Astrocyte of the hippocampus (primary cell): ENCODE results near the gene GMCL2.
"Not testable (repeated sequence)": the region's sequence is repeated elsewhere in the genome, so short reads cannot be mapped to it uniquely, and the experiment has no call there.

ENCODE experiments used
- DNase-seq: peaks from one replicate; pipeline ENCODE4 v3.0.0; 2011; ENCODE audit warnings: low read depth, low spot score

Gene GMCL2, protein sequence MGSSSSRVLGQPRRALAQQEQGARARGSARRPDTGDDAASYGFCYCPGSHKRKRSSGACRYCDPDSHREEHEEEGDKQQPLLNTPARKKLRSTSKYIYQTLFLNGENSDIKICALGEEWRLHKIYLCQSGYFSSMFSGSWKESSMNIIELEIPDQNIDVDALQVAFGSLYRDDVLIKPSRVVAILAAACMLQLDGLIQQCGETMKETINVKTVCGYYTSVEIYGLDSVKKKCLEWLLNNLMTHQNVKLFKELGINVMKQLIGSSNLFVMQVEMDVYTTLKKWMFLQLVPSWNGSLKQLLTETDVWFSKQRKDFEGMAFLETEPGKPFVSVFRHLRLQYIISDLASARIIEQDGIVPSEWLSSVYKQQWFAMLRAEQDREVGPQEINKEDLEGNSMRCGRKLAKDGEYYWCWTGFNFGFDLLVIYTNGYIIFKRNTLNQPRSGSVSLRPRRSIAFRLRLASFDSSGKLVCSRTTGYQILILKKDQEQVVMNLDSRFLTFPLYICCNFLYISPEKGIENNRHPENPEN

DNA sequence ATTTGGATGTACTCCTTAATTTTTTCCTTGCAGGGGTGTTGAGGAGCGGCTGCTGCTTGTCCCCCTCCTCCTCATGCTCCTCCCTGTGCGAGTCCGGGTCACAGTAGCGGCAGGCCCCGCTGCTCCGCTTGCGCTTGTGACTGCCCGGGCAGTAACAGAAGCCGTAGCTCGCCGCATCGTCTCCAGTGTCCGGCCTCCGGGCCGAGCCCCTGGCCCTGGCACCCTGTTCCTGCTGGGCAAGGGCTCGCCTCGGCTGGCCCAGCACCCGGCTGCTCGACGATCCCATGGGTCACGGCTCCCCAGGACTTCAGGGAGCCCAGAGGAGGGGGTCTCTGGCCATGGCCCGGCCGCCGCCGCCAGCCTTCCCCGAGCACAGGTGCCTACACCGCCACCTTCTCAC, at the start of gene GMCL2:
Gene GMCL2 (minus strand): TSS at position 358 of the 400 bp plus-strand sequence. CDS start 72 bp downstream, at position 286.
- no peak for DNase-seq

DNA sequence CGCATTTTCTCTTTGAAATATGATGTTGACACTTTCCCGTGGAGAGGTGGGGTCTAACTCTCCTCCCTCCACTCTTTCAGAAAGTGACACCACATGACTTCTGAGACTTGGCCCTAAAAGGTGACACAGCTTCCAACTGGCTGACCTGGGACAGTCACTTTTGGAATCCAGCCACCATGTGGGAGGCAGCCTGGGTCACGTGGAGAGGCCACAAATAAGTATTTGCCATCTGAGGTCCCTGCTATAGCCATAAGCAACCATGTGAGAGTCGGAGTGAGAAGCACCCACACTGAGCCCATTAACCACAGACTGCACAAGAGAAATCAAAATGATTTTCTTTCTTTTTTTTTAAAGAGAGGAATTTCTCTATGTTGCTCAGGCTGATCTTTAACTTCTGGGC, 49.5 kb upstream of the GMCL2 start:
- no peak for DNase-seq

- DNase-seq, result no peak
These were observed 49.0 kb upstream of the GMCL2 start for GRCh38 chr5:178236126-178236525.

- no peak for DNase-seq
These were observed 48.4 kb upstream of the GMCL2 start for GRCh38 chr5:178235588-178235974.

DNA sequence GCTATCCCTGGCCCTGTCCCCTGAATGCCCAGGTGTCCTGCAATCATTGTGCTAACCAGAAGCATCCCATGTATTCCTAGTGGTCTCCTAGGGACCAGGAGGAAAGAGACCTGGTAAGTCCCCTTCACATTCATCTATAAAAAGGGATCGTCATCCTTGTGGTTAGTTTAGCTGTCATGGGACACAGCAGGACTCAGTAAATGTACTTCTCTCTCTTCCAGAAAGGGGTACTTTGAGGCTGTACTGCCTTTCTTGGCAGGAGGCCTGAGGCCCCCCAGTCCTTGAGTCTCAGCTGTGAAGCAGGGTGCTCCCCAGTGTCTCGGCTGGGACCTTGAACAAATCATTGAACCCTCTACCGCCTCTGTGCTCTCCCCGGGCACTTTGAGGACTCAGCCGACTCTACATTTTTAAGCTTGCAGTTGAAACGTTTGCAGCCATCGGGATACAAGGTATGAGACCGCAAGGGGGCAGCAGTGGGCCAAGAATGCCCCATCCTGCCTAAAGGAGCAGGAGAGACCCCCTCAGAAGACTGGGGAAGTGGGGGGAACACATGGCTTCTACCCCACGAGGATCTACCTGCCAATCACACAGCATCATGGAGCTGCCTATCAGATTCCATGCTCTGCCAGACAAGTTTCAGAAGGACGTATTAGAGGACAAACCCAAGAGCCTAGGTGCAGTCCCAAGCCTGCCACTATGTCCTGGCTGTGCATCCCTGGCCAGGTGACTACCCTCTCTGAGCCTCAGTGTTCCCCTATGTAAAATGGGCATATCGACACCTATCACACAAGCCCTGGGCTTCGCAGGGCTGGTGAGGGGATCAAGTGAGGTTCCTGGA, 47.8 kb upstream of the GMCL2 start:
- DNase-seq, result peak; percentile 75

DNA sequence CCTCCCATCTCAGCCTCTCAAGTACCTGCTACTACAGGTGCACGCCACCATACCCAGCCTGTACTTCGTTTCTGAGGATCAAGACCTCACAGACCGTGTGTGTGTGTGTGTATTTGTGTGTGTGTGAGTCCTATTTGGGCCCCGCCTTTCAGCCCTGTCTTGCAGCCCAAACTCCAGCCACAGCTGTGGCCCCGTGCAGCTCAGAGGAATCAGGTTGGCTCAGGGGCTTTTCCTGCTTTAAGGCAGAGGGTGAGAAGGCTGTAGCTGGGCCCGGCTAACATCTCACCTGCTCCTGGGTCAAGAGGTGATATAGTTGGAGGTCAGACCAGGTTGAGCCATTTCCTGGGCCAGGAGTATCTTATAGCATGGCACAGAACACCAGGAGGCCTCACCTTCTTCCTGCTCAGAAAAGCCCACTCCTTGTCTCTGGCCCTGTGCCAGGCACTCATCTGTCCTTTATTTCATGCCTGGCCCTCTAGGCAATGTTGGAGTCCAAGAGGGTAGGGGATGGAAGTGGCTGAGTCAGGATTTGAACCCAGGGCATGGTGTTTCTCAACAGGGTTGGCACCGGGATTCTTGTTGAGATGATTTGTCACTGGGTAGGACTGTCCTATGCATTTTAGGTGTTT, 47.1 kb upstream of the GMCL2 start:
- DNase-seq, result no peak

- DNase-seq, result no peak
These were observed 45.8 kb upstream of the GMCL2 start for GRCh38 chr5:178232920-178233429.

GRCh38 chr5:178232124-178232919, 45.2 kb upstream of the GMCL2 start, which contains the start of gene PHYKPL:
Gene PHYKPL, minus strand, starts transcription at chr5:178232802. Its CDS starts 252 bp downstream, at chr5:178232550.
- DNase-seq, result peak; percentile 85

- peak; percentile 20 for DNase-seq
These were observed 44.5 kb upstream of the GMCL2 start for GRCh38 chr5:178231539-178232123.

GRCh38 chr5:178230879-178231538, 43.8 kb upstream of the GMCL2 start:
- DNase-seq, result peak; percentile 42

GRCh38 chr5:178229861-178230260, 42.7 kb upstream of the GMCL2 start:
- no peak for DNase-seq

DNA sequence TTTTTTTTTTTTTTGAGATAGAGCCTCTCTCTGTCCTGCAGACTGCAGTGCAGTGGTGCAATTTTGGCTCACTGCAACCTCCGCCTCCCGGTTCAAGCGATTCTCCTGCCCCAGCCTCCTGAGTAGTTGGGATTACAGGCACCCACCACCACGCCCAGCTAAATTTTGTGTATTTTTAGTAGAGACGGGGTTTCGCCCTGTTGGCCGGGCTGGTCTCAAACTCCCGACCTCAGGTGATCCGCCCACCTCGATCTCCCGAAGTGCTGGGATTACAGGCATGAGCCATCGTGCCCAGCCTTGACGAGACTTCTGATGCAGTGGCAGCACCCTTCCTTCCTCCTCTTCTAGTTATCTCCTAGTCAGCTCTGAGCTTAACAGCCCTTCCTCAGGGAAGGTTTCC, 41.9 kb upstream of the GMCL2 start:
- not testable (repeated sequence) for DNase-seq

DNA sequence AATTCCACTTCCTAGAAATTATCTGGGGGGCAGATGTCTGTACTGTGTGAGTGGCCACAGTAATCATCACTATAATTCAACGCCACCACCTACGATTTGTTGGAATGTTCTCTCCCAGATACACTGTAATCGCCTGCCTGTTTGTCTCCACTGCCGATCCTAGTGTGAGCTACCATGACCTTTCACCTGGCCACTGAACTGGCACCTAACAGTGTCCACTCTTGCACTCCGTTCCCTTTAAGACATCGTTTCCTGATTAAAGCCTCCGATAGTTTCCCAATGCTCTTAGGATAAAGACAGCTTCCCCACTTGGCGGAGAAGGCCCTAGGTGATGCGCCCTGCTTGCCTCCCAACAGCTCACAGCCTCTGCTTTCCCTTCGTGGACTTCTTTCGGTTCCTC, 41.4 kb upstream of the GMCL2 start:
- no peak for DNase-seq

DNA sequence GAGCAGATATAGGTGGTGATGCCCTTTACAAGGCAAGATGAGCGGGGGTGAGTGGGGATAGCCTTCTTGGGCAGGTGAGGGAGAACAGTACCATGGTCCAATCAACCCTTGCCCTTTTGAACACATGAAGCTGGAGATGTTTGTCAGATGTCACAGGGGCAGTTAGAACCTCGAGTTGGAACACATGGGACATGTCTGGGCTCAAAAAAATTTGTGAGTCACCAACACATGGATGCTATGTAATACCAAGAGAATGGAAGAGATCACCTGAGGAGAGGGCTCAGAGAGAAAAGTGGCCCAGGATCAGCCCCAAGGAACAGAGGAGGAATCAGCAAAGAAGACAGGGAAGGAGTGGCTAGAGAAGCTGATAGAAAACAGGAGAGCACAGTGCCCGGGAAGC, 40.8 kb upstream of the GMCL2 start:
- DNase-seq, result no peak

DNA sequence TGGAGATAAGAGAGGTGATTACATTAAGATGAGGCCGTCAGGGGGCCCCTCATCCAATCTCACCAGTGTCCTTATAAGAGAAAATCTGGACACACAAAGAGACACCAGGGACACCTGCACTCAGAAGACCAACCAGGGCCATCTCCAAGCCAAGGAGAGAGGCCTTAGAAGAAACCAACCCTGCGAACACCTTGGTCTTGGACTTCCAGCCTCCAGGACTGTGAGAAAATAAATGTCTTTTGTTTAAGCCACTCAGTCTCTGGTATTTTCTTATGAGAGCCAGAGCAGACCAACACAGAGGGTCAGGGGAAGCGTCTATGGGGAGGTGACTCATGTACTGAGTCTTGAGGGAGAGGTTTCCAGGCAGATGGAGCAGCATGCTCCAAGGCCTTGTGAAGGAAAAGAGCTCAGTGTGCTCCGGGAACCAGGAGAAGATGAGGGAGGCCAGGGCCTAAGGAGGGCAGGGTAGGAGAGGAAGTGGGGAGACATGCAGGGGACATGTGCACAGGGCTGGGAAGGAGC, 40.0 kb upstream of the GMCL2 start:
- DNase-seq, result no peak

DNA sequence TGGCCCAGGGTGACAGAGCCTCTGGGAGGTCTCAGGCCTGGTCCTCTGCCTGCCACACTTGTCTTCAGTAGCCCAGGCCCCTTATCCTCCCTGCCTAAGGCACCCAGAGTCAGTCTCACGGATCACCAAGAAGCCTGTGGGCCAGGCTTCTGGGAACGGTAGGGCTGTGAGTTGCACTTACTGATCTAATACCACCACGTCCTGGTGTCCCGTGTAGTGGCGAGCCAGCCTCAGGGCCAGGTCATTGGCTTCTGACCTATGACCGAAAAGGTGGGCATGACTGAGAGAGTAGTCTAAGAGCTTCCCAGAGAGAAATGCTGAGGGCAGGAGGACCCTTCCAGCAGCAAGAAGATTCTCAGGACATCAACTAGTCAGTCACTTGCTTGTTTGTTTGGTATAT, 38.0 kb upstream of the GMCL2 start:
- DNase-seq, result no peak

DNA sequence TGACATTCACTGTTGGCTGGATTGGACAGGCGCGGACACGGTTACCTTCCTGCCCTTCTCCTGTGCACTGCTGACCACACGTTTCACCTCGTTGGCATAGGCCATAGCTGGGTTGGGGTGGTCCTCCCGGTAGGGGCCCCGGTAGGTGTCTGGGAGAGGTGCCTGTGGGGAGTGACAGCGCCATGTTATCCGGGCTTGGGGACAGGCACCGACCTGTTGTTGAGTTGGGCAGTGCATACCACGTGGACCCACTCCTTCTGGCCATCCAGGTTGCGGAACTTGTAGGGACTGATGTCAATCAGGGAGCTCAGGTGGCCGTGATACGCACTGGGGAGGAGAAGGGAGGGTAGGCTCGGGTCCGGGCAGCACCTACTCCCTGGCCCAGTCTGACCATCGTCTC, 37.2 kb upstream of the GMCL2 start:
- DNase-seq, result no peak

DNA sequence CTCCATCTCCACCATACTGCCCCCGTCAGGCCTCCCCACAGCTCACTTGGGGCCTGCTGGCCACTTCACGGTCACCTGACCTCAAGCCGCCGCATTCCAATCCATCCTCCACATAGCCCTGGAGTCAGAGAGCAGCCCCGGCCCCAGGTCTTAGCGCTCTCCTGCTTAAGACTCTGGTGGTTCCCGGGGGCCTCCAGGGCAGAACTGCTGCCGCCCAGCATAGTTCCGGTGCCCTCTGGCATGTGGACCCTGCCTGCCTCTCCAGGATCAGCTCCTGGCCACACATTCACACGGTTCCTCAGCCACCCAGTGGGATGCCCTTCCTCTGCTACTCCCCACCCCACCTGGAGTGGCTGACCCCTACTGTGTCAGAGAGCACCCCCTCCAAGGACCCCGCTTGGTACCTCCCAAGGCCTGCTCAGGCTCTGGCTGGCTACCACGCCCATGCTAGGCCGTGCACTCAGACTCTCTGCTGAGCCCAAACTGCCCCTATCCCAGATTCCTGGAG, 36.7 kb upstream of the GMCL2 start:
- DNase-seq, result no peak

GRCh38 chr5:178223196-178223773, 36.1 kb upstream of the GMCL2 start:
- no peak for DNase-seq
